ENCODE results near the gene NUTM2G.
"Not testable (repeated sequence)": the region's sequence is repeated elsewhere in the genome, so short reads cannot be mapped to it uniquely, and the experiment has no call there.

The NUTM2G gene, protein sequence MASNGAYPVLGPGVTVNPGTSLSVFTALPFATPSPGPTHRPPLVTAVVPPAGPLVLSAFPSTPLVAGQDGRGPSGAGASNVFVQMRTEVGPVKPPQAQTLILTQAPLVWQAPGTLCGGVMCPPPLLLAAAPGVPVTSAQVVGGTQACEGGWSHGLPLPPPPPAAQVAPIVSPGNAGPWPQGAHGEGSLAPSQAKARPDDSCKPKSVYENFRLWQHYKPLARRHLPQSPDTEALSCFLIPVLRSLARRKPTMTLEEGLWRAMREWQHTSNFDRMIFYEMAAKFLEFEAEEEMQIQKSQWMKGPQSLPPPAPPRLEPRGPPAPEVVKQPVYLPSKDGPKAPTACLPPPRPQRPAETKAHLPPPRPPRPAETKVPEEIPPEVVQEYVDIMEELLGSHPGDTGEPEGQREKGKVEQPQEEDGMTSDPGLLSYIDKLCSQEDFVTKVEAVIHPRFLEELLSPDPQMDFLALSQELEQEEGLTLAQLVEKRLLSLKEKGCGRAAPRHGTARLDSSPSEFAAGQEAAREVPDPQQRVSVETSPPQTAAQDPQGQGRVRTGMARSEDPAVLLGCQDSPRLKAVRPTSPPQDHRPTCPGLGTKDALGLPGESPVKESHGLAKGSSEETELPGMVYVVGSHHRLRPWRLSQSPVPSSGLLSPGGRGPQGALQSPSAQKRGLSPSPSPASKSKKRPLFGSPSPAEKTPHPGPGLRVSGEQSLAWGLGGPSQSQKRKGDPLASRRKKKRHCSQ

DNA sequence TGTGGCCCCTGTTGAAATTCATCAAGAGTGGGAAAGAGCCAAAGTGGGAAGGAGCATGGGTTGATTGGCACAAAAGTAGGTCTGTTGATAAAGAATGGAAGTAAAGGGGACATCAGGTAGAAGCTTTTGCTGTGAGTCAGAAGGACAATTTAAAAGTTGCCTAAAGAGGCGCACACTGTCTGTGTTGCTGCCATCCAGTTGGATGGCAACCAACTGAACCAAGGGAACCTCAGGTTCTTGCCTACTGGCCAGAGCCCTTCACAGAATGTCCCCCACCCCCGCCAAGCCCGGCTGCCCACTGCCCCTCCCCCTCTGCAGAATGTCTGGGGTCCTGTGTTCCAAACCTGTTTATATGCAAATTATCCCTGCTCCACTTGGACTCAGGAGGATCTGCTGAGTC, at the start of gene NUTM2G:
NUTM2G (plus strand) TSS at position 301 of the 400 bp plus-strand sequence. CDS start 182 bp downstream, outside the sequence.
- not testable (repeated sequence) for DNase-seq

DNA sequence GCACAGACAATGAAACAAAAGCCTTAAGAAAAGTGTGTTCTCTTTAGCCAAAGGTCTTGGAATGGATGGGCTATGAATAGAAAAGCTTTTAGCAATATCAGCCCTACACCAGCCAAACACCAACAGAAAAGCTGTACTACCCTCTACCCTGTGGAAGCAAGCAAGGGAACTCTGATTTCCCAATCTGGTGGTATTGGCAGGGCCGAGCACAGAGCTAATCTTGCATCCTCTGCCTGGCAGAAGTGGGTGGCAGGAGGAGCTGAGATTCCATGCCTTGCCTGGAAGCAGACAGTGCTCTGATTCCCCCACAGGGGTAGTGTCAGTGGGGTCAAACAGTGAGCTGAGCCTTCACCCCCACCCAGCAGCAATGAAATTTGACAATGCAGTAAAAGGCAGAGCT, 44.7 kb upstream of the NUTM2G start:
- DNase-seq, result no peak

DNA sequence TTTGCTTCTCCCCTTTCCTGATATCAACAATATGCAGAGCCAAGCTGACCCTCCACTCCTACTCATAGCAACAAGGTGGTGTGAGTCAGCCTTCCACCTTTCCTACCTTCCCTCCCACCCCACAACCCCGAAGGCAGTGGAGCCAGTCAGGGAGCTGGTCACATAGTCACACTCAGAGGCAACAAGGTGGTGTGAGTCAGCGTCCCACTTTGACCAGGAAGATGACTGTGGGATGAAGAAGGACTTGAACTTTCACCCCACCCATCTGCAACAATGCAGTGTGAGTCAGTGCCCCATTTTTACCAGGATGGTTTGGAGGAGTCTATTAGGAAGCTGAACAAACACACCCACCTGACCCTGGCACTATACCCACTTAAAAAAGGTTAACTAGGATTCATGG, 44.2 kb upstream of the NUTM2G start:
- no peak for DNase-seq

DNA sequence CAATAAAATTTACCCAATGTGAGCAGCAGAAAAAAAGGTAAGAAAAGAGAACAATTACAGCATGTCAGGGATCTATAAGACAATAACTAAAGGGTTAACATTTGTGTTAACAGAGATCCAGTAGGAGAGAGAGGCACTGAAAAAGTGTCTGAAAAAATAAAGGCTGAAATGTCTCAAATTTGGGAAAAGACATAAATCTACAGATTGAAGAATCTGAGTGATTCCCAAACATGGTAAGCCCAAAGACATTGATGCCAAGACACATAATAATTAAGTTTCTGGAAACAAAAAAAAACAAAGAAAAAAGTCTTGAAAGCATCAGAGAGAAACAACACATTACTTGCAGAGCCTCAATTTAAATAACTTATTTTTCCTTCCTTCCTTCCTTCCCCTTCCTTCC, 43.2 kb upstream of the NUTM2G start:
- DNase-seq, result no peak

DNA sequence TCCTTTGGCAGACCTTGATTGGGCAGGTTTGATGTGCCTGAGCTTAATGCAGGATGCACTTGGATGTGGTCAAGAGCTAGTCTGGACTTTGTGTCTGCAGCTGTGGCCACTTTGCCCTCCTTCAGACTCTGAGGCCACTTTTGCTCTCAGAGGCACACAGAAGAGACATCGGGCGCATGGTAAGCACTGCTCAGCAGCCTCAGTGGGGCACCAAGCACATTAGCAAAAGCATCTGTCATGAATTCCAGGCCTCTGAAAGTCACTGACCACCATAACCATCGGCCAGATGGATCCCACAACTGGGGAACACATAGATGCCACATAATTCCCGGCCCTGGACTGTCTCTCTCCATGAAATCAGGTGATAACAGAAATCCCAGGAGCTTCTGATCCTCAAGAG, 40.1 kb upstream of the NUTM2G start:
- no peak for DNase-seq

DNA sequence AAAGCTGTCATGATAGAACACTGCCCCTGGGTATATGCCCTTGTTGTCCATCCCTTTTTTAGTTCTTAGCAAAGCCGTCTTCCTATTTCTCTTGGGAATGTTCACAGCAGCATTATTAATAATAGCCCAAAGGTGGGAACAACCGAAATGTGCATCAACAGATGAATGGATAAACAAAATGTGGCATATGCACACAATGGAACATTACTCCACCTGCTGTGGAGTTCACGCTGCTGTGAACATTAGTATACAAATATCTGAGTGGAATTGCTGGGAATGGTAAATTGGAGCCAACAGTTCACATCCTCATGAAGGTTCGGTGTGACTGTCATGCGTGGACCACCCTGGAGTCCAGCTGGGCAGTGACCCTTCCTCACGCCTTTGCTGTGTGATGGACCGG, 36.5 kb upstream of the NUTM2G start:
- DNase-seq, result no peak

DNA sequence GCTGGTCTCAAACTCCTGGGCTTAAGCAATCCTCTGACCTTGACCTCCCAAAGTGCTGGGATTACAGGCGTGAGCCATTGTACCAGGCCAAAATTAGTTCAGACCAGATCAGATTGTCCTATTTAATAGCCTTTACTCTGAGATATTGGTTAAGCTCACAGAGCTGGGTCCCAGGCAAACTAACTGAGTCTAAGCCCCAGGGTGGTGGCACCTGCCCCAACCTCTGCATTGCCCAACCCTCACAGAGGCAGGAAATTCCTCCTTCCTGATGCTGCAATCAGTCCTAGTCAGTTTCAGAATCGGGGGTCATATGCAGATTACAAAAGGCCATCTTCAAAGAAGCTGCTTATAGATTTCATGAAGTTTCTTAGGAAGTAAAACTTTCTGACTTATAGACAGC, 28.6 kb upstream of the NUTM2G start:
- DNase-seq, result not testable (repeated sequence)

DNA sequence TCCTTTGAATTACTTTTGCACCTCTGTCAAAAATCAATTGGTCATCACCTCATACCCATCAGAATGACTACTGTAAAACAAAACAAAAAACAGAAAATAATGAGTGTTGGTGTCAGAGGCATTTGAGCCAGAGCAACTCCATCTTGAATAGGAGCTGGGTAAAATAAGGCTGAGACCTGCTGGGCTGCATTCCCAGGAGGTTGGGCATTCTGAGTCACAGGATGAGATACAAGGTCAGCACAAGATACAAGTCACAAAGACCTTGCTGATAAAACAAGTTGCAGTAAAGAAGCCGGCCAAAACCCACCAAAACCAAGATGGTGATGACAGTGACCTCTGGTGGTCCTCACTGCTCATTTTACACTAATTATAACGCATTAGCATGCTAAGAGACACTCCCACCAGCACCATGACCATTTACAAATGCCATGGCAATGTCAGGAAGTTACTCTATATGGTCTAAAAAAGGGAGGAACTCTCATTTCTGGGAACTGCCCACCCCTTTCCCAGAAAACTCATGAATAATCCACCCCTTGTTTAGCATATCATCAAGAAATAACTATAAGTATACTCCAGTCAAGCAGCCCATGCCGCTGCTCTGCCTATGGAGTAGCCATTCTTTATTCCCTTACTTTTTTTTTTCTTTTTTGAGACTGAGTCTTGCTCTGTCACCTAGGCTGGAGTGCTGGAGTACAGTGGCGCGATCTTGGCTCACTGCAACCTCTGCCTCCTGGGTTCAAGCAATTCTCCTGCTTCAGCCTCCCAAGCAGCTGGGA, 23.5 kb upstream of the NUTM2G start:
- not testable (repeated sequence) for DNase-seq

DNA sequence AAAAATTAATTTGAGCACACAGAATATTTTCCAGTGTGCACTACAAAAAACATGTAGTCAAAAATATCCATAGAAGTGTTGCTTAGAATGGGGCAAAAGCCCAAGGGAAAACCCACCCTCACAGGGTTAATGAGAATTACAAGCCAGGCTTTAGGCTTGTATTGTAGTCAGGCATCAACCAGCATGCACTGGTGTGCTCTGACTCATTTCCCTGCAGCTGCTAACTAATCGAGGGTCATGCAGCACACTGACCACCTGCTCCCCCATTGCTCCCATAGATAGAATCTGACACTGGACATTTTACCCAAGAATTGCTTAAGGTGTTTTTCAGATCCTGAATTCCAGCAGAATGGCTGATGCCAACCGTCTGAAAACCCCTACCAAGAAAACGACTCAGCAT, 20.2 kb upstream of the NUTM2G start:
- not testable (repeated sequence) for DNase-seq

DNA sequence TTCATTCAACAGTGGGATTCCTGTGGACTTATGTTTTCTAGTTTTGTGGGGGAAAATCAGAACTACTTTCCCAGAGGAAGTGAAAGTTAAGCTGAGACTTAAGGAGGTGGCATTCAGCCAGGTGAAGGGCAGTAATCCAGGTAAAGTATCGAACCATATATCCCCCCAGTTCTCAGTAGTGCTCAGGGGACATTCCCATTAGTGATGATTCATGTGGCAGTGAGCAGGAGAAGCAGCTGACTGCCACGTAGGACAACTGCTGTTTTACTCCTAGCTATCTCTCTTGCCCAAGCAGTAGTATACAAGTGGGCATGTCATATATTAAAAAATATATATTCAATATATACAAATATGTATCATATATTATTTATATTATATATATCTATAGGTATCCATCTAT, 13.1 kb upstream of the NUTM2G start:
- DNase-seq, result not testable (repeated sequence)

DNA sequence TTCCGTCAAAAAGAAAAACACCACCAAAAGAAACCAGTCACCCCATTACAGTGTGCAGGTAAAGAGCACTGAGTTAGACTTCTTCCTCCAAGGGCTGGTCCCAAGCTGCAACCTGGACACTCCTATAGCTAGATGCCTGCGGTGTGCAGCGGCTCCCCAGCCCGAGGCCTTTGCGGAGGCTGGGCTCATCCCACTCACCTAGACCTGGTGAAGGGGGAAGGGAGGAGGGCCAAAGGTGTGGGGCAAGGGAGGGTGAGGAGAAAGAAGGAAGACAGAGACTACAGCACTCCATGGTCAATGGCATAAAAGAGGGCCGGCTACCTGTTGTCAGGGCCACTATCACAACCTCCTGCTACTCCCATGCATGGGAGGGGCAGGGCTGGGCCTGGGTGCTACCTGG, 12.1 kb upstream of the NUTM2G start:
- not testable (repeated sequence) for DNase-seq

DNA sequence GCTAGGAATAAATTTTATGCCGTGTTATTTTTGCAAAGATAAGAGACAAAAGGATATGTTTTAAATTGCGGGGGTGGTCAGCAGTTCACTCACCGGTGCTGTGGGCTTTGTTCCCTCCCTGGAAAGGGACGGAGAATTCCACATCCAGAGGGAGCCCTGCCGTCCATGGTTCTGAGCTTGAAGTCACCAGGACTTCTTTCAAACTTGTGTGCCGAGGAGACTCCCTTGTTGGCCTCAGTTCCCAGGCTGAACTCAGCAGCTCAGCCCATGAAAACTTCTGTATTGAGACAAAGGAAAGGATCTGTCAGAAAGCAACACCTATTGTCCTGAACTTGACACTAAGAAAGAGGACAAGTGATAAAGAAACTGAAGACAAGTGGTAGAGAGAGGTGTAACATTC, 10.1 kb upstream of the NUTM2G start:
- not testable (repeated sequence) for DNase-seq

DNA sequence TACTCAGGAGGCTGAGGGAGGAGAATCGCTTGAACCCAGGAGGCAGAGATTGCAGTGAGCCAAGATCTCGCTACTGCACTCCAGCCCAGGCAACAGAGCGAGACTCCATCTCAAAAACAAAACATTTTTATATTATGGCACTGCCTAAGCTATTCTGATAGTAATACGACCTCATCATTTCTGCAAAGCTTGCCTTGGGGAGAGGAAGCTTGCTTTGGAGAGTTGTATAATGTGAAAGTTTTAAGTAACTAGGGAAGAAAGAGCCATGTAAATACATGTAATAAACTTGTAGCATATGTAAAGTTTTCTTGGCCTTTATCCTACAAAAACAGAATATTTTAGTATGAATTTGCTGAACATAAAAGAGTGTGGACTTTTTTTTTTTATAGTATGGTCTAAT, 7.8 kb upstream of the NUTM2G start:
- DNase-seq, result not testable (repeated sequence)

DNA sequence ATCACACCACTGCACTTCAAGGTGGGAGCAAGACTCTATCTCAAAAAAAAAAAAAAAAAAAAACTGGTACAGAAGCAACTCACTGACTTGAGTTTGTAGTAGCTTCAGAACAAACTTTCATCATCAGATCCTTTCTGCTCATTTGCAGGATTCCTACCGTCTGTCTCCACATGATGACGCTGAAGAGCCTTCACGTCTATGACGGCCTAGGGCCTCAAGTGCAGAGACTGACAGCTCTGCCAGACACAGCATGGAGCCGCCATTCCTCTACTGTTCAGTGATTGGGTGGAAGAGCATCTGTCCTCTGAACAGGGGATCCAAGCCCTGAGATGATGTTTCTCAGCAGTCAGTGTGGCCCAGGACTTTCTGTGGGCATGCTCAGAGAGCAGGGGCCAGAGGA, 3.1 kb upstream of the NUTM2G start:
- DNase-seq, result not testable (repeated sequence)

DNA sequence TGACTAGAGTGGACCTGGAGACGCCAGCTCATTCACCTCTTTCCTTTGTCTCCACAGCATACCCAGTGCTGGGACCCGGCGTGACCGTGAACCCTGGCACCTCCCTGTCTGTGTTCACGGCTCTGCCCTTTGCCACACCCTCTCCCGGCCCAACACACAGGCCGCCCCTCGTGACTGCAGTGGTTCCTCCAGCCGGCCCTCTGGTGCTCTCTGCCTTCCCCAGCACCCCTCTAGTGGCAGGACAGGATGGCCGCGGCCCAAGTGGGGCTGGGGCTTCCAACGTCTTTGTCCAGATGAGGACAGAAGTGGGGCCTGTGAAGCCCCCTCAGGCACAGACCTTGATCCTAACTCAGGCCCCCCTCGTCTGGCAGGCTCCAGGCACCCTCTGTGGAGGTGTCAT, 3.0 kb downstream of the NUTM2G start:
- DNase-seq, result not testable (repeated sequence)

DNA sequence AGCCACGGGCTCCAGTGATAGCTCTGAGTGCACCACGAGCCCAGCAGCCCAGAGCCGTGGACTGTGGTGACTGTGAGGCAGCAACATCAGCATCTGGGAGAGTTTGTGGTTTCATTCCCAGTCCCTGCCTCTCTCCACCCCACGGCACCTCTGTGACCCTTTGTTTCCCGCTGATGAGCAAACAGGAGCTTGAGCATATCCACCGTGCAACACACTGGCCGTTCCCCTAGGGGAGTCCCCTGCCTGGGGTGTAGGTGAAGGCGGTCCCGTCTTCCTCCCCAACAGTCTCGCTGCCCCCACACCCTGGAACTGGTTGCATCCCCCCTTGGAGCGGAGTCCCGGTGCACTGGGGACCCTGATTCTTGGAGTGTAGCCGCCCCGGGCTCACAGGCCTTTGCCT, 5.5 kb downstream of the NUTM2G start:
- DNase-seq, result not testable (repeated sequence)

DNA sequence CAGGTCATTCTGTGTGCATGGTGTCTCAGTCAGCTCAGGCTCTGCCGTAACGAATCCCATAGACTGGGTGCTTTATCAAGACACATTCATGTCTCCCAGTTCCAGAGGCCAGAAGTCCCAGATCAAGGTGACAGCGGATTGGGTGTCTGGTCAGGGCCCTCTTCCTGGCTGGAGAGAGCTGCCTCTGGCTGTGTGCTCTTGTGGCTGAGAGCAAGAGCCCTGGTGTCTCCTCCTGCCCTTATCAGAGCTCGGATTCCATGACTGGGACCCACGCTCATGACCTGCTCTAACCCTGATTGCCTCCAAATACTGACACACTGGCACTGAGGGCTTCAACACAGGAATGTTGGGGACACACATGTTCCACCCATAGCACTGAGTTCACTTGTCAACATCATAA, 6.1 kb downstream of the NUTM2G start:
- not testable (repeated sequence) for DNase-seq

DNA sequence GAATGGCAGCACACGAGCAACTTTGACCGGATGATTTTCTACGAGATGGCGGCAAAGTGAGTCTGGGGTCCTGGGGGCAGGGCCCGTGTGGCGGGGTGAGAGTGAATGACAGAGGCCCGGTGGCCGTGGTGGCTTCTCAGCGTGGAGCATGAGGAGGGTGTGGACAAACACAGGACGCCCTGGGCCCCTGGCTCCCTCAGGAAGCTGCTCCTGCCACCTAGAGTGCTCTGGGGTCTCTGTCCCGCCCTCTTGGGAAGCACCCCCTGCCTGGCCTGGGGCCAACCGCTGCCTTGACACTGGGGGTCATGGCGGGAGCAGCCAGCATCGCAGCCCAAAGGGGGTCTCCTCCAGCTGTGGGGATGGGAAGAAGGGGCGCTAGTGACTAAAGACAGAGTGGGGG, 6.8 kb downstream of the NUTM2G start:
- not testable (repeated sequence) for DNase-seq

DNA sequence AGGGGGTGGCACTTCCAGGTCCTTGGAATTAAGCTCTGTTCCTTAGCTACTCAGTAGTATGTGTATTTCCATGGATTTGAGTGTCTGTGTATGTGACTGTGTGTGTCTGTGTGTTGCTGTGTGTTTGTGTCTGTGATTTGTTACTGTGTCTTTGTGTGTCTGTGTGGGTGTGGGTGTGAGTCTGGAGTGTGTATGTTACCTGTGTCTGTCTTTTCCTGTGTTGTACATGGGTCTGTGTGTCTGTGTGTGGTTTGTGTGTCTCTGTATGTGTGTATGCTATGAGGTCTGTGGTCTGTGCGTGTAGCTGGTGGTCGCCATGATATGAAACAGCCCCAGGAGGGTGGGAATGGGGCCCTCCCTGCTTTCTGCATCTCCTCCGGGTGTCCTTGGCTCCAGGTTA, 8.8 kb downstream of the NUTM2G start:
- not testable (repeated sequence) for DNase-seq

DNA sequence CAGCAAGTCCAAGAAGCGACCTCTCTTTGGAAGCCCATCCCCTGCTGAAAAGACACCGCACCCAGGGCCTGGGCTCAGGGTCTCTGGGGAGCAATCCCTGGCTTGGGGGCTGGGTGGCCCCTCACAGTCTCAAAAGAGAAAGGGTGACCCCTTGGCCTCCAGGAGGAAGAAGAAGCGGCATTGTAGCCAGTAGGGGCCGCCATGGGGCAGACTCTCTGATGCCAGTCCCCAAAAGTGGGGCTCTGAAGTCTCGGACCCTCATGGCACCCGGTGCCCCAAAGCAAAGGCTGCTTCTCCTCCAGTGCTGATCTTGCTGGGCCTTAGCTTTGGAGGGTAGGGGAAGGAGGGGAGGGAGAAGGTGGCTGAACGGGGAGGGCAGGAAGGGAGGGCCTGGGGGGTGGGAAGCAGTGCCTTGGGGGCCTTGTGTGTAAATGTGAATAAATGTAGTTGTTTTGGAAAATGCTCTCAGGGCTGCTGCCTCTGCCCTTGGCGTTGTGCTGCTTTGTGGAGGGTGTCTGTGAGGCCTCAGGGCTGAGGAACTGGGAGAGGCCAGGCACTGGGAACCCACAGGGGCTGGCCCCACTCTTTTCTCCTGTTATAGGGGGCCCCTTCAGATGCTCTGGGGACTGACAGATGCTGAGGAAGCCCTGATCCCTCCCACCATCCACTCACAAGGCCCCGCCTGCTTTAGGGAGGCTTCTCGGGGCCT, 10.5 kb downstream of the NUTM2G start:
- DNase-seq, result not testable (repeated sequence)

DNA sequence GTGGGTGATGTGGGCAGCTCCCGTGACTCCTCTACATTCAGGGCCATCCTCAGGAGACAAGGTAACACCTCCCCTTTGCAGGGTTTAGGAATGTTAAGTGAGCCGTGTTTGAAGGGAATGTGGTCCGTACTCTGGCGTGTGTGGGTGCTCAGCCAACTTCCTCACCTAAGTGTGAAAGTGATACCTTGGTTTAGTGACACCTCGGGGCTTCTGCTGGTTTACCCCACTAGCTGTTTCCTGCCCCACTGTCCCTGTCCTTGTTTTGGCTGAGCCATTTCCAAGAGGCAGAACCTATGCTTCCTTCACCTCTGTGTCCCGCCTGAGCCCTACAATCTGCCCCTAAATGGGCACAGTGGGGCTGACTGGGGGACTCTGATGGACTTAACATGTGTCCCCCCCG, 12.3 kb downstream of the NUTM2G start:
- DNase-seq, result not testable (repeated sequence)

Data from anterior cingulate cortex (tissue), 58 donors.